AG04449 (cell line): Measurements from ENCODE around the gene TMEM170B.

ENCODE experiments used
- CTCF ChIA-PET: fragments of 350-600 bp; formaldehyde crosslinking; extraction: SDS; loops from one replicate; lab custom pipeline; 2021; ENCODE audit warnings: antibody characterized with exemption; lab: Yijun Ruan, JAX
- POLR2A ChIA-PET: fragments of 400-600, 350-600 bp; formaldehyde crosslinking; extraction: SDS; loops from one replicate; lab custom pipeline; 2020; ENCODE audit warnings: antibody characterized with exemption, inconsistent platforms; lab: Yijun Ruan, JAX
- DNase-seq: peaks from one replicate; pipeline ENCODE4 v3.0.0-alpha.2; 2010; ENCODE audit warnings: low read depth, low spot score
- H3K4me3 ChIP-seq: 2 replicates; pipeline ENCODE4 v1.5.1; 2011; ENCODE audit warnings: low read depth, mild to moderate bottlenecking, control low read depth, low read length
- TF ChIP-seq, protein P1 (sequence below): IDR thresholded peaks from one replicate; pipeline ENCODE4 v1.5.1; 2011; ENCODE audit warnings: mild to moderate bottlenecking, moderate library complexity, low read length, control low read depth, inconsistent platforms; ENCODE audit not compliant: insufficient read depth; ENCODE audit errors: missing control alignments

Gene TMEM170B, protein sequence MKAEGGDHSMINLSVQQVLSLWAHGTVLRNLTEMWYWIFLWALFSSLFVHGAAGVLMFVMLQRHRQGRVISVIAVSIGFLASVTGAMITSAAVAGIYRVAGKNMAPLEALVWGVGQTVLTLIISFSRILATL

DNA sequence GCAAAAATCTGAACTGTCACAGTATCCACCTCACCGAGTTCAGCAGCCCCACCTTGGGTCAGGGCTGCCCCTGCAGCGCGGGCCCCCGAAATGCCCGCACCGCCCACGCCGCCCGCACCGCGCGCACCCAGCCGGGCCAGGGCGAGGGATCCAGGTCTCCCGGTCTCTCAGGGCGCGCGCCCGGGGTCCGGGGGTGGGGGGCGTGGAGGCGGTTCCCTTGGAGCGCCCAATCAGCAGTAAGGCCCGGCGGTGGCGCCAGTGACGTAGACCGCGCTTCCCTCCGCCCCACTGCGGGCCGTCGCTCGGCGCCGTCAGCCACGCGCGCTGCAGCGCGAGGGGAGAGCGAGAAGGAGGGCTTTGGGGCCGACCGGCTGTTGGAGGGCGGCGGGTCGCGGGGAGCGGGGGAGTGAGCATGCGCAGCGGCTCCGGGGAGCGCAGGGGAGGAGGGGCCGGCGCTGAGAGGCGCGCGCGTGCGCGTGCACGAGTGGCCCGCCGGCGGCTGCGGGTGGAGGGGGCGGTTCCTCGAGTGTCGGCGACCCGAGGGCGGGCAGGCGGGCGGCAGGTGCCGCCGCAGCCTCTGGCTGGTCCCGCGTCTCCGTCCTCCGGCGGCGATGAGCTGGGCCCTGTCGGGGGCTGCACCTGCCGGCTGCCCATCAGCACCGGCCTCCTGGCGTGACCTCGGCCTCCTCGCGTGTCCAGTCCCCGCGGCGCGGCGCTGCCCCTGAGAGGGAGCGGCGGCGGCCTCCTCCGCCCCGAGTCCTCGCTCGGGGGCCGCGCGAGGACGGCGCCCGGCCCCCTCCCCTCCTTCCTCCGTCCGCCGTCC, at the start of gene TMEM170B:
Gene TMEM170B, plus strand, starts transcription at position 521 of the 823 bp plus-strand sequence. CDS start 529 bp downstream, outside the sequence.
- peak within 1 kb of the TSS; percentile 63 for H3K4me3 ChIP-seq
- CTCF ChIA-PET, result interaction anchor here (1.2 kb wide), 1 partner anchor 39 kb away, joined by 3 read pairs; no protein-coding TSS in a partner anchor
- POLR2A ChIA-PET, result no interaction called here
- no peak for DNase-seq
- TF ChIP-seq, protein P1, sequence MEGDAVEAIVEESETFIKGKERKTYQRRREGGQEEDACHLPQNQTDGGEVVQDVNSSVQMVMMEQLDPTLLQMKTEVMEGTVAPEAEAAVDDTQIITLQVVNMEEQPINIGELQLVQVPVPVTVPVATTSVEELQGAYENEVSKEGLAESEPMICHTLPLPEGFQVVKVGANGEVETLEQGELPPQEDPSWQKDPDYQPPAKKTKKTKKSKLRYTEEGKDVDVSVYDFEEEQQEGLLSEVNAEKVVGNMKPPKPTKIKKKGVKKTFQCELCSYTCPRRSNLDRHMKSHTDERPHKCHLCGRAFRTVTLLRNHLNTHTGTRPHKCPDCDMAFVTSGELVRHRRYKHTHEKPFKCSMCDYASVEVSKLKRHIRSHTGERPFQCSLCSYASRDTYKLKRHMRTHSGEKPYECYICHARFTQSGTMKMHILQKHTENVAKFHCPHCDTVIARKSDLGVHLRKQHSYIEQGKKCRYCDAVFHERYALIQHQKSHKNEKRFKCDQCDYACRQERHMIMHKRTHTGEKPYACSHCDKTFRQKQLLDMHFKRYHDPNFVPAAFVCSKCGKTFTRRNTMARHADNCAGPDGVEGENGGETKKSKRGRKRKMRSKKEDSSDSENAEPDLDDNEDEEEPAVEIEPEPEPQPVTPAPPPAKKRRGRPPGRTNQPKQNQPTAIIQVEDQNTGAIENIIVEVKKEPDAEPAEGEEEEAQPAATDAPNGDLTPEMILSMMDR, result no peak

DNA sequence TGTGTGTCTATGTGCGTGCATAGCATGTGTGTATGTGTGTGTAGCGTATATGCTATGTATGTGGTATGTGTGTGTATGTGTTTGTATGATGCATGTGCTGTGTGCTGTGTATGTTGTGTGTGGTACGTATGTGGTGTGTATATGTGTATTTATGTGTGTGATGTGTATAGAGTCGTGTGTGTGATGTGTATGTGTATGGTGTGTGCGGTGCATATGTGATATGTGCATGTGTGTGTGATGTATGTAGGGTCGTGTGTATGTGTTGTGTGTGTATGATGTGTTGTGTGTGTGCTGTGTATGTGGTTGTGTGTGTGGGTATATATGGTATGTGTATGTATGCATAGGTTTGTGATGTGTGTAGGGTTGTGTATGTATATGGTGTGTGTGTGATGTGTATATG, 46.6 kb upstream of the TMEM170B start:
- no peak for DNase-seq
- ChIA-PET POLR2A (no interaction called here), CTCF (interaction anchor here (1.2 kb wide), 1 partner anchor 346 kb away, joined by 3 read pairs; no protein-coding TSS in a partner anchor)
- TF ChIP-seq, protein P1, result no peak
- no peak overlapping the region for H3K4me3 ChIP-seq

DNA sequence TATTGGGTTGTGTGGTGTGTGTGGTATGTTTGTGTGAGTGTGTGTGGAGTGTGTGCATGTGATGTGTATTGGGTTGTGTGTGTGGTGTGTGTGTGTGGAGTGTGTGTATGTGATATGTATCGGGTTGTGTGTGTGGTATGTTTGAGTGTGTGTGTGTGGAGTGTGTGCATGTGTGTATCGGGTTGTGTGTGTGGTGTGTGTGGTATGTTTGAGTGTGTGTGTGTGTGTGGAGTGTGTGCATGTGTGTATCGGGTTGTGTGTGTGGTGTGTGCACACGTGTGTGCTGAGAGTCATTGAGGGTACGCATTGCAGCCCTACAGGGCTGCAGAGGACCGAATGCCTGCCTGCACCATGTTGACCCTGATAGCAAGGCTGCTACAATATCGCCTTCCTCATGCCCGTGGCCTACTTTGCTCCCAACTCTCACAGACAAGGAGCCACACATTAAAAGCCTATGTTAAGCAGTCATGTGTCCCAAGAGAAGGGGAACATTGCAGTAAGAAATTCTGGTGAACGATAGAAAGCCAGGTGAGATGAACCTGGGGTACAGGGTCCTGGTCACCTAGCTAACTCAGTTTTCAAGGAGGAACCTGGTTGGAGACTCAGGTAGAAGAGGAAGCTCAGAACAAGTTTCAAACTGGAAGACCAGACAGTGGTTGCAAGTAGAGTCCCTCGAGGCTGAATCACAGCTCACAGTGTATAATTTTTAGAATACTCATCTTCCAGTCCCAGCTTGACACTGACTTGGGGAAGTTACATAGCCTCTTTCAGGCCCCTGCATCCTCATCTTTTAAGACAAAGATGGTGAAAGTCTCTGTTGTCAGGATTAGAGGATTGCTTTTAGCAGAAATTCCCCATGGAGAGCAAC, 45.7 kb upstream of the TMEM170B start:
- TF ChIP-seq, protein P1, result no peak
- CTCF ChIA-PET, result interaction anchor here (0.7 to 7.1 kb wide), 2 partner anchors 268 to 346 kb away, joined by 3 to 167 read pairs; no protein-coding TSS in a partner anchor
- POLR2A ChIA-PET, result interaction anchor here (2.3 kb wide), 1 partner anchor 260 kb away, joined by 11 read pairs; the partner anchor contains the start of gene NEDD9
- no peak for DNase-seq
- H3K4me3 ChIP-seq, result no peak overlapping the region

DNA sequence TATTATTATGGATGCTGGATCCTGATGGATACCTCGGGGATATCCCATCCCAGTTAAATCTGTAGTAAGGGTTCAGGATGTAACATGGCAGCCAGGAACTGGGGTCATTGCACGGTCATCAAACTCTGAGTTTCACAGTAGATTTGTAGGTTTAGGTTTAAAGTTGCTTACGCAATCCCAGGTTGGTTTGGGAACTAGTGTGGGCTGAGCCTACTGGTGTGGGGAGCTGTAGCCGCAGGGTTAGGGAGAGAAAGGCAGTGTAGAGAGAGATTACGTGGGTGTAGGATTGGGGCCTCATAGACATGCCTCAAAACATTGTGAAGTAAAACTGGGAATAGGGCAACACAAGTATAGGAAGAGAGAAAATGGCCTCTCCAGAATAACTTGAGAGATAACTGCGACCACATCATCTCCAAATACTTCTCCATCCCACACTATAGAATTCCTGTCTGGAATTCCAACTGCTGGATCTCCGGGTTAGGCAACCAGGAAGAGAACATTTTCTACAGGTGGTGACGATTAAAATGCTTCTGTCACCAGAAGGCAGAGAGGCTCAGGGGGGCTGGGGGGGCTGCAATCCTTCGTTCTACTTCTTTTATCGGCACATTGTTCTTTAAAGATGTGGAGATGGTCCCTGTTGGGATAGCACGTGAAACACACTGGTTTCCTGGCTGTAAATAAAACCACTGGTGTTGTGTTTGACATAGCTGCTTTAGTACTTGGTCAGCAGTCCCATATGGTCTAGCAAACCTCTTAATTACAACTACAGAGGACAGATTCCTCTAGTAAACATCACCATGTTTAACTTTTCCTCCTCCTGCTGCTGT, 44.9 kb upstream of the TMEM170B start:
- DNase-seq, result no peak
- ChIA-PET CTCF (interaction anchor here (0.7 to 7.1 kb wide), 4 partner anchors 268 to 347 kb away, joined by 3 to 167 read pairs (median 4); no protein-coding TSS in a partner anchor), POLR2A (interaction anchor here (2.3 kb wide), 1 partner anchor 261 kb away, joined by 11 read pairs; the partner anchor contains the start of gene NEDD9)
- TF ChIP-seq, protein P1, result no peak
- H3K4me3 ChIP-seq, result no peak overlapping the region

DNA sequence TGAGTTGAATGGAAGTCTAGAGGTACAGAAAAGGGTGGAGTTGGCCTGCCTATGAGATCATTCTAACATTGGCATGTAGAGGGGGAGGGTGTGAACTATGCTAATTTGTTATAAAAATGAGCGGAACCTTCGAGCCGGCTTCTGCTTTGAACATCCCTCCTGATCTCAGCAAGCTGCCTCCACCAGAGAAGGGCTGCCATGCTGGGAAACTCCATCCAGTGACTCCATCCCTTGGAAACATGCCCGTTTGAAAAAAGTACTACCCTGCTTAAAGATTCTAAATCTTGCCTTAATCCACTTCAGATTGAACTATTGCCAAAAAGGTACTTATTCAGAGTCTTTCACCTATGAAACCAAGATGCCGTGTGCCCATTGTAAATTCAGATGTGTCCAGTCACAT, 43.6 kb upstream of the TMEM170B start:
- ChIA-PET POLR2A (interaction anchor here (0.9 to 2.3 kb wide), 2 partner anchors 262 to 305 kb away, joined by 3 to 11 read pairs; partner anchors contain the start of gene NEDD9), CTCF (interaction anchor here (0.7 to 7.1 kb wide), 9 partner anchors 82 to 415 kb away, joined by 3 to 167 read pairs (median 4); partner anchors contain the start of gene NEDD9)
- TF ChIP-seq, protein P1, result no peak
- no peak overlapping the region for H3K4me3 ChIP-seq
- DNase-seq, result no peak
